Immature natural killer cell (primary cell): ENCODE data around the gene SNRNP48. TPM values are rescaled to one million over a fixed set of nuclear protein-coding genes. Genes with fewer than 3 reads are reported as not detected.

ENCODE experiments used
- DNase-seq, 3 donors: peaks; one replicate each; pipeline ENCODE4 v3.0.0; 2022; ENCODE audit warnings: mixed read lengths in 1 of 3
- H3K27ac Mint-ChIP-seq, 6 donors: one replicate each; pipeline ENCODE4 v1.8.0; 2020; ENCODE audit warnings: mixed read lengths in 6 of 6, mild to moderate bottlenecking in 5 of 6, inconsistent platforms in 4 of 6, moderate library complexity in 3 of 6
- H3K27me3 Mint-ChIP-seq, 3 donors: one replicate each; pipeline ENCODE4 v1.8.0; 2020 to 2021; ENCODE audit warnings: low read depth in 3 of 3, mild to moderate bottlenecking in 3 of 3, mixed read lengths in 3 of 3, moderate library complexity in 3 of 3, inconsistent platforms in 1 of 3
- H3K36me3 Mint-ChIP-seq, 3 donors: one replicate each; pipeline ENCODE4 v1.8.0; 2020; ENCODE audit warnings: mixed read lengths in 3 of 3, inconsistent platforms in 2 of 3, mild to moderate bottlenecking in 2 of 3
- H3K4me1 Mint-ChIP-seq, 2 donors: one replicate each; pipeline ENCODE4 v1.8.0; 2020; ENCODE audit warnings: inconsistent platforms in 2 of 2, mild to moderate bottlenecking in 2 of 2, mixed read lengths in 2 of 2, moderate library complexity in 1 of 2
- H3K4me3 Mint-ChIP-seq, 5 donors: one replicate each; pipeline ENCODE4 v1.8.0; 2020; ENCODE audit warnings: mild to moderate bottlenecking in 5 of 5, mixed read lengths in 5 of 5, inconsistent platforms in 3 of 5, moderate library complexity in 3 of 5
- H3K9me3 Mint-ChIP-seq, 6 donors: one replicate each; pipeline ENCODE4 v1.8.0; 2020; ENCODE audit warnings: mild to moderate bottlenecking in 6 of 6, mixed read lengths in 6 of 6, inconsistent platforms in 4 of 6, moderate library complexity in 3 of 6
- polyA plus RNA-seq, 3 donors: library from polyadenylated mRNA; unstranded; fragments of 300-500 nt; fragmentation: Illumina TruSeq; gene quantifications; one replicate each; pipeline ENCODE4 v1.2.3, GENCODE V29; 2021

SNRNP48 gene
- polyA plus RNA-seq, 3 donors from 2014 or later: 4.2 to 10.0 (median 9.8) TPM

DNA sequence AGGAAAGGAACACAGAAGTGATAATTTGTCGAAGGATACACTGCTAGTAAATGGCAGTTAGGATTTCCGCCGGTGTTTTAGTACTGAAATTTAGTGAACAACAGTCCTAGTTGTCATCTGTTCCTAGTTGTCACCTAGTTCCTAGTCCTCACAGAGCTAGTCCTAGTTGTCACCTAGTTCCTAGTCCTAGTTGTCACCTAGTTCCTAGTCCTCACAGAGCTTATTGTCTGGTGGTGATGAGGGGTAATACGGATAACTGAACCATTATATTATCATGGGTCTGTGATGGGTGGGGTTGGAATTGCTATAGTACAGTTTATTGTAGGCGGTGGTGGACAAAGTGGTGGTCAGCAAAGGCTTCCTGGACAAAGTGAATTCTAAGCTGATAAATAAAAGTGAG, 1.8 kb downstream of the SNRNP48 start:
- peak overlapping the region; percentile 42 to 100 (median 99) for H3K4me3 Mint-ChIP-seq
- H3K27ac Mint-ChIP-seq: peak overlapping the region in 3 of 6 donors; percentile 5 to 42 (median 27)
- no peak for DNase-seq
- peaks cover 0 to 5% (median 3%) of the 10 kb centered on the region in 3 donors for H3K27me3 Mint-ChIP-seq
- H3K9me3 Mint-ChIP-seq: no peaks in the 10 kb centered on the region
- peaks cover 0 to 7% (median 0%) of the 10 kb centered on the region in 3 donors for H3K36me3 Mint-ChIP-seq
- peaks cover 36 to 45% of the 10 kb centered on the region in 2 donors for H3K4me1 Mint-ChIP-seq

DNA sequence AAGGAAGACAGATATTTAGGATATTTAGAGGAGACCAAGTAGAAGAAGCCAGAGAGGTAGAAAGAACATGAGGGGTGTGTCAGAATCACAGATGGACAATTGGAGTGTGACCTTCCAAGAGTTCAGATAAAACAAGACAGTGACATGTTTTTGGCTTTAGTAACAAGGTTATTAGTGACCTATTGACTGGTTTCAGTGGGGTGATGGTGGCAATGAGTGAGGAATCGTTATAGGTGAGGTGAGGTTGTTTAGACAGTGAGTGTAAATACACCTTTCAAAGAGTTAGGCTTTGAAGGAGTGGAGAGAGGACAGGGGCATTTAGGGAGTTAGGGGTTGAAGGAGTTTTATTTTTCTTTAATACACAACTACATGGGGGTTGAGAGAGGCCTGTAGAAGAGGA, 3.2 kb downstream of the SNRNP48 start:
- peak overlapping the region in 1 of 6 donors; percentile 47 for H3K27ac Mint-ChIP-seq
- no peak overlapping the region for H3K4me3 Mint-ChIP-seq
- no peaks in the 10 kb centered on the region for H3K9me3 Mint-ChIP-seq
- H3K27me3 Mint-ChIP-seq: peaks cover 0 to 5% (median 3%) of the 10 kb centered on the region in 3 donors
- H3K36me3 Mint-ChIP-seq: peaks cover 0 to 12% (median 5%) of the 10 kb centered on the region in 3 donors
- no peak for DNase-seq
- H3K4me1 Mint-ChIP-seq: peaks cover 36 to 45% of the 10 kb centered on the region in 2 donors

DNA sequence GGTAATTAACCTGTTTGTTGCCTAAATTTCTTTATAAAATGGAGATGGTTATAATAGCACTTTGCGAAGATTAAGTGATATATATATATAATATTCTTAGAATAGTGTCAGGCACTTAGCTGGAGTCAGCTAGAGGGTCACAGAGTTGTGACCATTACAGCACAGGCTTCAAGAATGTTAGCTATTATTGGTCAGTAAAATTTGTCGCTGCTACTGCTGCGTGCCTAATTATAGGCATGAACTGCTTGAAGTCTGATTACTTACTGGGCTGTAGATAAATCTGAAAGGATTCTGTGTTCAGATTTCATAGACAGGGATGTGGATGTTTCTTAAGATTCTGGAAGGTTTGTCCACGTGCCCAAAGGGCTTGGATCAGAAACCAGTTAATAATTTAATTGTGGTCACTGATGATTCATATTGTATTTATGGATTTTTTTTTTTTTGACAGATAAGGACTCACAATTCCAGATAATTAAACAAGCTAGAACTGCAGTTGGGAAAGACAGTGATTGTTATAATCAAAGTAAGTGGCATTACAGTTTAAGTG, 4.7 kb downstream of the SNRNP48 start:
- peaks cover 10 to 24% (median 12%) of the 10 kb centered on the region in 3 donors for H3K36me3 Mint-ChIP-seq
- peaks cover 29 to 38% of the 10 kb centered on the region in 2 donors for H3K4me1 Mint-ChIP-seq
- peaks cover 0 to 4% (median 3%) of the 10 kb centered on the region in 3 donors for H3K27me3 Mint-ChIP-seq
- no peak overlapping the region for H3K4me3 Mint-ChIP-seq
- H3K27ac Mint-ChIP-seq: no peak overlapping the region
- DNase-seq: no peak
- no peaks in the 10 kb centered on the region for H3K9me3 Mint-ChIP-seq

DNA sequence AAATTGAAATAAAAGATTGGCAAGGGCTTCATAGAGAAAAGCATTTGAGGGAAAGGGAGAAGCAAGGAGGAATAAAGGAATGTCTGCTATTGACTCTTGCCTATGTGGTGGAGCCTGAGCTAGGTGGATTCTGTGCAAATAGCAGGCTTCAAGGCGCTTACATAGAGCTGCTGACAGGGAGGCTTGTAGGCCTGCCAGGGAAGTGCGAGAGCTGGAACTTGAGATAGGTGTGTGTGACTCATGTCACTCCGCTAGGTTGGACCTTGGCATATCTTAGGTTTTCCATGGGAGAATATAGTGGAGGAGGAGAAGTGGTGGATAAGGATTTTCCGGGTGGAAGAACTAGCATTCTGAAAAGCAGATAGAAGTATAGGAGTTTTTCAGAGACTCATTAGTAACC, 14.0 kb downstream of the SNRNP48 start:
- Mint-ChIP-seq H3K36me3 (peaks cover 36 to 66% (median 40%) of the 10 kb centered on the region in 3 donors), H3K27ac (no peak overlapping the region), H3K27me3 (no peaks in the 10 kb centered on the region), H3K4me1 (no peaks in the 10 kb centered on the region), H3K9me3 (no peaks in the 10 kb centered on the region), H3K4me3 (no peak overlapping the region)
- DNase-seq: no peak

DNA sequence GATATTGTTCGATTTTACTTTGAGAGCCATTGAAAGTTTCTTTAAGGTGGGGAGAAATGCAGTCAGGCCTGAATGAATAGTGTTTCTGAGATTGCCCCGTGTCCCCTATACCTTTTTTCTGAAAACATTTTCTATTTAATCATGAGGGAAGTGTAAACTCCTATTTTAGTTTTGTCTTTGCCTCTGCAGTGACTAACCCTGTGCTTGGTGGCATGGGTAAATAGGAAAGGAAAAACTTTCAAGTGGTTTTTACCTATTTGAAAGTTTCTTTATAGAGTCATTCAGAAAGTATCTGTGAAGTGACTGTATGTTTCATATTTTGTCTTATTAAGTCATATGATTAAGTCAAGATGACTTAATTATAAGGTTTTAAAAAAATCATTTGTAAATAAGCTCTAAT, 14.5 kb downstream of the SNRNP48 start:
- H3K27ac Mint-ChIP-seq: no peak overlapping the region

DNA sequence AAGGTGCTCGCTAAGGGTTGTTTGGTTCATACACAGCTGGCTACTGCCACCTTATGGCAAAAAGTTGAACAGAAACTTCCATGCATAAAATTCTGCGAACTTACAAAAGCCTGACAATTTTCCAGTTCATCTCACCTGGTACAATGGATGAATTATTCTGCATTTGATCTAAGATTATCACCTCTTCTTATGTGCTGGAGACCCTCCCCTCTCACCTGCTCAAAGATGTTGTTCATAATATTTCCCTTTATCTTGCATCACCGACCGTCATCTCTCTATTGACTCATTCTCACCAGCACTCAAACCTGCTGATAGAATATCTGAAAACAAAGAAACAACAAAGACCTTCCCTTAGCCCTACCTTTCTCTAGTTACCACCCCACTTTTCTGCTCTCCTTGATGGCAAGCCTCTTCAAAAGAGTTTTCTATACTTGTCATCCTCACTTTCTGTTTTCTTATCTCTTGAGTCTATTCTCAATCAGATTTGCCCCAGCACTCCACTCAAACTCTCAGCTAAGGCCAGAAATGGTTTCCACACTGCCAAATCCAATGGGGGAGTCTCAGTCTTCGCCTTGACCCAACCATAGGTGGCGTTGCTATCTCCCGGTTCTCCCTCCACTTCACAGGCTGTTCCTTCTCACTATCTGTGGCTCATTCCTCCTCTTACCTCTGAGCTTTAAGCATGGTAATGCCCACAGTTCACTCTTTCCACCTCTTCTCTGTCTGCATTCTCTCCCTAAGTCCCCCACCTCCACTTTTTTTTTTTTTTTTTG, 25.8 kb downstream of the SNRNP48 start:
- Mint-ChIP-seq H3K4me1 (peaks cover 15 to 18% of the 10 kb centered on the region in 2 donors), H3K9me3 (no peaks in the 10 kb centered on the region), H3K27me3 (peaks cover 0 to 4% (median 0%) of the 10 kb centered on the region in 3 donors), H3K4me3 (peak overlapping the region in 2 of 5 donors; percentile 5), H3K36me3 (peaks cover 2 to 14% (median 7%) of the 10 kb centered on the region in 3 donors), H3K27ac (peak overlapping the region in 2 of 6 donors; percentile 31 to 39)
- DNase-seq: peak; percentile 11 to 28 (median 18)

More for the DNA sequence above, 14.5 kb downstream of the SNRNP48 start:
- H3K9me3 Mint-ChIP-seq: no peaks in the 10 kb centered on the region
- no peak for DNase-seq
- no peak overlapping the region for H3K4me3 Mint-ChIP-seq
- no peaks in the 10 kb centered on the region for H3K27me3 Mint-ChIP-seq
- no peaks in the 10 kb centered on the region for H3K4me1 Mint-ChIP-seq
- peaks cover 35 to 61% (median 39%) of the 10 kb centered on the region in 3 donors for H3K36me3 Mint-ChIP-seq

DNA sequence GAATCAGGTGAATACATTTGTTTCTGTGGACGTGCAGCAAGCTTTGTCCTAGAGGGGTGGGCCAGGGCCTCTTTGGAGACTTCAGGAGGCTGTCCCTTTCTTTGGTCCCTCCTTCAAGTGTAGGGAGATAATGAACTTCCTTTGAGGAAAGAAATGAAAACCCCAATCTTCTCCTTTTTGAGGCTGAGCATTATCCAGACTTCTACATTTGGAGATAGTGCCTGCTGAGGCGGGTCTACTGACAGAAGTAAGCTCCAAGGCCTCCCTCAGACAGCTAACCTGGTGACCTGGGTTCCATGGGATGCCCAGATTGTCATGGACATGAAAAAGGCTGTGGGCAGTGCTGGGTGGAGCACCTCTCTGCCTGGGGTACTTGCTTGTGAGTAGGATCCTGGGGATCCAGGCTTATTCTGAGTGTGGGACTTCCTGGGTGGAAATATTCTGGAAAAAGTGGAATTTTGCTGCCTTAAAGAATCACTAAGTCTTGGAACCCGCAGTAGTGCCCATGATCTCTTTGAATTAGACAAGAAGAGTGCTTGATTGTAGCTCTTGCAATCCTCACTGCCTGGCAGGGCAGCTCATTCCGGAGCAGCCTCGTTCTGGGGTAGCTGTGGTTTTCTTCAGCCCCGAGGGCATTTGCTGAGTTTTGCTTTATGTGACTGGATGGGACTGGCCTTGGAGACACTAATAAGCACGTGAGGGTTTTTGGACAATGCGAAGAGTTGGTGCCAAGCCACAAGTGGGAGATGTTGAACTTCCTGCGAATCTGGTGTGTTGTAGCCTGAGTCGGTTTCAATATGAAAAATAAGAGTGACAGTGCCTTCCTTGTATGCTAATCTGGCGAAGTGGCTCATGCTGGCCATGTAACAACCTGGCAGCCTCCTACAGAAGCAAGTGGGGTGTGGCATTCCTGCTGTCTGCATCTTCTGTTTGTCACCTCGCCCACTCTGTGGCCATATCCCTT, 28.1 kb downstream of the SNRNP48 start:
- Mint-ChIP-seq H3K27me3 (peaks cover 0 to 4% (median 0%) of the 10 kb centered on the region in 3 donors), H3K9me3 (no peaks in the 10 kb centered on the region), H3K36me3 (peaks cover 0 to 5% (median under 1%) of the 10 kb centered on the region in 3 donors), H3K27ac (no peak overlapping the region), H3K4me3 (peak overlapping the region in 1 of 5 donors; percentile 31), H3K4me1 (peaks cover 15 to 18% of the 10 kb centered on the region in 2 donors)
- DNase-seq: peak in 1 of 3 donors; percentile 1

DNA sequence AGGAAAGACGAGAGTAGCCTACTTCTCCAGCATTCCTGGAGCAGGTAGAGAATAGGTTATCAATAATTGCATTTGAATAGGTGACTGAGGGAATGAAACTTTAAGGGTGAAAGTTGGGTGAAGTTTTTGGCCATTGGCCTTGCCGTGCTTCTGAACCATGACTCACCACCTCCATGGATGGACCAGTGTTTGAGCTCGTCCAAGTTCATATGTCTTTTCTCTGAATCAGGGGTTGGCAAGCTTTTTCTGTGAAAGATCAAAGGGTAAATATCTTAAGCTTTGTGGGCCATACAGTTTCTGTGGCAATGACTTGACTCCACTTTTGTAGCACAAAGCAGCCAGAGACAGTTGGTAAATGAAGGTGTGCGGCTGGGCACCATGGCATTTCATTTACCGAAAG, 31.8 kb downstream of the SNRNP48 start:
- H3K27me3 Mint-ChIP-seq: peaks cover 0 to 2% (median 2%) of the 10 kb centered on the region in 3 donors
- no peak overlapping the region for H3K27ac Mint-ChIP-seq
- peaks cover 8 to 10% of the 10 kb centered on the region in 2 donors for H3K4me1 Mint-ChIP-seq
- H3K4me3 Mint-ChIP-seq: no peak overlapping the region
- no peak for DNase-seq
- H3K36me3 Mint-ChIP-seq: no peaks in the 10 kb centered on the region
- peaks cover 0 to 2% (median 0%) of the 10 kb centered on the region in 6 donors for H3K9me3 Mint-ChIP-seq

DNA sequence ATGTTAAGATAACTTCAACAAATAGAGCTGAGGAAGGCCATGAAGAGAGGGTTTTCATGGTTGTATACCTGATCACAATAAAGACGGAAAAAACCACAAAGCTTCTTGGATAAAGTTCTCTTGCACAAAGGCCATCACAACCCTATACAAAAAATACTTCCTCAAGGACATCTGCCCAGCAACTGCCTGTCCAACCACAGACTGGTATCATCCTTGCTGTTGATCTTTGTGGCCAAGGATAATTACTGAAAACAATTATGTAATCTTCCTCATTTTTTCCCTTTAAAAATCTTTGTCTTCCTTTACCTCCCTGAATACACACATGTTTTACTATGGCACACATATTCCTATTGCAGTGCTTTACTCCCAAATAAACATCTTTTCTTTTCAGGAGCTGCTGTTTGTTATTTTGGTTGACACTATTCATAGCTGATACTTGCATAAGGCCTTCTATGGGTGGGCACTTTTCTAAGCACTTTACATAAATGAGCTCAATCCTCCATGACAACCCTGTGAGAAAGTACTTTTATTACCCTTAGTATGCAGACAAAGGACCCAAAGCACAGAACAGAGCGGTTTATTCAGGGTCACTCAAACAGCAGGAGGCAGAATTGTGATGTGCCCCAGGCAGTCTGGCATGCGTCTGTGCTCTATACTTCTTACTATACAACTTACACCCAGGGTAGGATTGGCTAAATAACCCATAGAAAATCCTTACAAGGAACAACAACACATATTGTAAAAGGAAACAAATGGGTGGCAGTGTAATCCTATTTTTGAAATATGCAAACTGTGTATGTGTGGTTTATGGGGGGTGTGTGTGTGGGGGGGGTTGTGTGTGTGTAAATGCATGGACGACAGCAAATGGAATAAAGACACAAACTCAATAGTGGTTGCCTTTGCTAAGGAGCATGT, 35.1 kb downstream of the SNRNP48 start:
- Mint-ChIP-seq H3K4me3 (no peak overlapping the region), H3K4me1 (no peaks in the 10 kb centered on the region), H3K36me3 (no peaks in the 10 kb centered on the region), H3K27ac (no peak overlapping the region), H3K9me3 (peaks cover 0 to 5% (median 0%) of the 10 kb centered on the region in 6 donors), H3K27me3 (peaks cover 0 to 4% (median 3%) of the 10 kb centered on the region in 3 donors)
- no peak for DNase-seq

DNA sequence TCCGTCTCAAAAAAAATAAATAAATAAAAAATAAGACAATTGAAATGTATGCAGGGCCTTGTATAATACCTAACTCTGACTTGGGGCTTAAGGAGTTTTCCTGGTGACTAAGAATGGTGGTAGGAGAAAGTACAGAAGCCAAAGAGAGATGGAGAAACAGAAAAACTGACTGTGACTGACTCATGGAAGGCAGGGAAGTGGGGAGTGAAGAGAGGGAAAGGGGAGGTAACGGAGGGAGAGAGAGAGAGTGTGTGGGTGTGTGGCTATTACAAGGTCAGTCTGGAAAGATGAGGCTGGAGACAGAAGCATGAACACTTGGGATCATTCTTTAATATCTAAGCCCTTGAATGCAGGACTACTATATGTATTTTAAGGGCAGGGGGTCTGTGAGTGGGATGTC, 38.5 kb downstream of the SNRNP48 start:
- Mint-ChIP-seq H3K4me3 (no peak overlapping the region), H3K36me3 (no peaks in the 10 kb centered on the region), H3K9me3 (peaks cover 0 to 5% (median 0%) of the 10 kb centered on the region in 6 donors), H3K27me3 (peaks cover 0 to 6% (median 5%) of the 10 kb centered on the region in 3 donors), H3K4me1 (no peaks in the 10 kb centered on the region), H3K27ac (no peak overlapping the region)
- DNase-seq: no peak

DNA sequence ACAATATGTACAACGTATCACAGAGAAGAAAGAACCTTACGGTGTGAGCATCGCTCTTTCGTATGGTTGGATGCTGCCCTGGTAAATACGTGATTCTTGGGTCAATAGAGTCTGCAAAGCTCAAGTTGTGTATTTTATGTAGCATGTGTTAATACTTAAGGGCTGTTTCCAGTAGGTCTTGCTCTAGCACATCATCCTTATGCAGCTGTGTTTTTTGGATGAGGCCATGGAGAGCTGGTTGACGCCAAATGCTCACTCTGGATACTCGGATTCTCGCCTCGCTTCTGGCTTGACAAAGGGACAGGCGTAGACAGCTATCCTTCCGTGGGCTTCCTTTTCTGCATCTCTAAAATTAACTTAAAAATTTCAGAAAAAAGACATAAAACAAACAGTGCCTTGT, 38.9 kb downstream of the SNRNP48 start:
- no peak for DNase-seq
- Mint-ChIP-seq H3K27ac (no peak overlapping the region), H3K4me1 (no peaks in the 10 kb centered on the region), H3K27me3 (peaks cover 0 to 6% (median 3%) of the 10 kb centered on the region in 3 donors), H3K9me3 (peaks cover 0 to 5% (median 0%) of the 10 kb centered on the region in 6 donors), H3K36me3 (no peaks in the 10 kb centered on the region), H3K4me3 (no peak overlapping the region)

DNA sequence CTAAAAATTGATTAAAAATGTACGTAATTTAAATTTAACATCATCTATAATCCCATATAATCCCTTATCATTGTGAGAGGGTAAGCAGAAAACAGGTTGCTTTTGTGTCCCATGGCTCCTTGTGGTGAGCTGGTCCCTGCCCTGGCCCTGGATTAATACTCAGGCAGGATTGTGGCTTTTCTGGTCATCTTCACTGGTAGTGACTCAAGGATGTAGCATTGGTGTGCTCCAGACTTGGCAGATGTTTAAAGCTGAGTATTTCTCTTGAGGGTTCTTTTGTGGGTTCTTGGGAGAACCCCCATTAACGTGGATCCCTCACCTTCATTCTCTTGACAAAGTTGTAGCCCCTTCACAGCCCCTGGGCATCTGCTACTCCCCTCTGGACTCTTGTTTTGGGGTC, 39.3 kb downstream of the SNRNP48 start:
- Mint-ChIP-seq H3K27ac (no peak overlapping the region), H3K9me3 (peaks cover 0 to 3% (median 0%) of the 10 kb centered on the region in 6 donors), H3K4me1 (no peaks in the 10 kb centered on the region), H3K27me3 (peaks cover 0 to 6% (median 3%) of the 10 kb centered on the region in 3 donors), H3K4me3 (no peak overlapping the region), H3K36me3 (no peaks in the 10 kb centered on the region)
- DNase-seq: no peak
